Measurements from ENCODE around the gene PHF12. TPM values are rescaled to one million over a fixed set of nuclear protein-coding genes. Genes with fewer than 3 reads are reported as not detected.

Gene PHF12
- total and polyA plus RNA-seq, 10 of the 15 experiments (the other 5 are each of a cell fraction or from before 2014, with no cell fraction given): 1.3 to 43.9 (median 19.2) TPM

- intact Hi-C loops (cut with micrococcal nuclease; ENCODE audit: unreplicated experiment): no loop called here
Observed at GRCh38 chr17:28941251-28941650, 10.1 kb downstream of the PHF12 start.

More at GRCh38 chr17:28941251-28941650, 10.1 kb downstream of the PHF12 start:
- H3K9ac ChIP-seq (ENCODE audit: control insufficient read depth, insufficient read depth, low read length): no peak overlapping the region
- FAIRE-seq (no peak), ATAC-seq (no peak), DNase-seq (ENCODE audit: low read depth, low spot score) (no peak)
- ChIA-PET POLR2A (interaction anchor here (0.6 kb wide), 1 partner anchor 188 kb away, joined by 3 read pairs; no protein-coding TSS in a partner anchor), SMC1A (ENCODE audit: uncharacterized antibody, unreplicated experiment) (interaction anchor here (5.1 kb wide), 1 partner anchor 14 kb away, joined by 34 read pairs; no protein-coding TSS in a partner anchor), CTCF (interaction anchor here (0.9 kb wide), 1 partner anchor 9 kb away, joined by 3 read pairs; no protein-coding TSS in a partner anchor), RAD21 (ENCODE audit: unreplicated experiment) (interaction anchor here (0.6 kb wide), 1 partner anchor 17 kb away, joined by 3 read pairs; no protein-coding TSS in a partner anchor)
- H3K4me1 ChIP-seq (ENCODE audit: control insufficient read depth, insufficient read depth, low read length): peaks cover 18% of the 10 kb centered on the region
- no peak overlapping the region for H3K27ac ChIP-seq (ENCODE audit: control insufficient read depth, insufficient read depth)
- H2AFZ ChIP-seq (ENCODE audit: control insufficient read depth, low read depth, low read length): no peak overlapping the region
- peaks cover 88% of the 10 kb centered on the region for H3K79me2 ChIP-seq (ENCODE audit: control insufficient read depth, insufficient read depth, low read length)
- BruUV-seq (replicated peaks): no TSS peak
- no peak overlapping the region for H3K4me2 ChIP-seq (ENCODE audit: control insufficient read depth, insufficient read depth)
- peaks cover 0 to 21% of the 10 kb centered on the region in 2 experiments for H3K36me3 ChIP-seq (ENCODE audit: control insufficient read depth in 2 of 2, insufficient read depth in 2 of 2, low read length in 1 of 2)
- H3K4me3 ChIP-seq: no peak overlapping the region
- no peaks in the 10 kb centered on the region for H3K27me3 ChIP-seq (replicated peaks in 1 of 2; ENCODE audit: control insufficient read depth in 2 of 2, insufficient read depth in 2 of 2, low read length in 1 of 2)
- TF ChIP-seq MYC (IDR thresholded peaks at IDR 0.05; ENCODE audit: insufficient read depth, insufficient read length, insufficient replicate concordance, low read length, severe bottlenecking): no peak
- TF ChIP-seq CHD1 (IDR thresholded peaks at IDR 0.05; ENCODE audit: low read depth, low read length): no peak
- TF ChIP-seq E4F1 (IDR thresholded peaks at IDR 0.05; ENCODE audit: borderline replicate concordance, partially characterized antibody): no peak
- no peak for TF ChIP-seq FOXK2 (IDR thresholded peaks at IDR 0.05)
- TF ChIP-seq GATAD2B (conservative IDR thresholded peaks at IDR 0.05; ENCODE audit: low read depth): no peak
- no peak for TF ChIP-seq ZNF622 (IDR thresholded peaks at IDR 0.05)
- TF ChIP-seq NR2C2 (IDR thresholded peaks at IDR 0.05; ENCODE audit: borderline replicate concordance, control insufficient read depth, insufficient read length, low read depth): no peak
- no peaks in the 10 kb centered on the region for H3K9me3 ChIP-seq (replicated peaks; ENCODE audit: control insufficient read depth, insufficient read depth, low read length)
- no peaks in the 10 kb centered on the region for H4K20me1 ChIP-seq (ENCODE audit: control insufficient read depth, insufficient read depth)
- in situ Hi-C loops (cut with MboI): no loop called here
- WGBS (ENCODE audit: insufficient coverage, insufficient replicate concordance, low lambda C conversion rate, missing lambda C conversion rate): 100% methylated on average over 1 of the region's 1 CpG

Data from GM12878 (cell line).